Measurements from ENCODE around the gene DMRTA2. TPM values are rescaled to one million over a fixed set of nuclear protein-coding genes. Genes with fewer than 3 reads are reported as not detected.

The DMRTA2 gene
- total RNA-seq, 1 donor from 2014 or later = not detected

GRCh38 chr1:50419907-50420677 is 3.2 kb downstream of the DMRTA2 start:
- H3K4me3 ChIP-seq = peak overlapping the region; percentile 36
- no peaks in the 10 kb centered on the region for H3K9me3 ChIP-seq (ENCODE audit: low read depth)
- Mint-ChIP-seq H3K27ac (no peak overlapping the region), H3K36me3 (peaks cover 2% of the 10 kb centered on the region), H3K4me3 (peak overlapping the region; percentile 72), H3K4me1 (peaks cover 44% of the 10 kb centered on the region), H3K9me3 (no peaks in the 10 kb centered on the region), H3K27me3 (ENCODE audit: insufficient read depth, low read depth) (peaks cover 81% of the 10 kb centered on the region)
- no peaks in the 10 kb centered on the region for H3K79me2 ChIP-seq (ENCODE audit: low read depth)
- H3K27ac ChIP-seq = no peak overlapping the region
- peaks cover 30% of the 10 kb centered on the region for H3K4me1 ChIP-seq
- no peak overlapping the region for H2AFZ ChIP-seq (replicated peaks)
- H4K20me1 ChIP-seq (ENCODE audit: low read depth) = peaks cover 78% of the 10 kb centered on the region
- H3K36me3 ChIP-seq = no peaks in the 10 kb centered on the region
- peak; percentile 5 for DNase-seq (ENCODE audit: low spot score)
- H3K9ac ChIP-seq = no peak overlapping the region
- H3K27me3 ChIP-seq = peaks cover 100% of the 10 kb centered on the region
- no peak overlapping the region for H3K4me2 ChIP-seq
- TF ChIP-seq EZH2phosphoT487 (IDR thresholded peaks at IDR 0.05) (no peak), CTCF (IDR thresholded peaks at IDR 0.05) (no peak), EZH2 (IDR thresholded peaks at IDR 0.05) (peak; percentile 60)
- peaks cover 36% of the 10 kb centered on the region for H3F3A ChIP-seq (ENCODE audit: low read depth)

DNA sequence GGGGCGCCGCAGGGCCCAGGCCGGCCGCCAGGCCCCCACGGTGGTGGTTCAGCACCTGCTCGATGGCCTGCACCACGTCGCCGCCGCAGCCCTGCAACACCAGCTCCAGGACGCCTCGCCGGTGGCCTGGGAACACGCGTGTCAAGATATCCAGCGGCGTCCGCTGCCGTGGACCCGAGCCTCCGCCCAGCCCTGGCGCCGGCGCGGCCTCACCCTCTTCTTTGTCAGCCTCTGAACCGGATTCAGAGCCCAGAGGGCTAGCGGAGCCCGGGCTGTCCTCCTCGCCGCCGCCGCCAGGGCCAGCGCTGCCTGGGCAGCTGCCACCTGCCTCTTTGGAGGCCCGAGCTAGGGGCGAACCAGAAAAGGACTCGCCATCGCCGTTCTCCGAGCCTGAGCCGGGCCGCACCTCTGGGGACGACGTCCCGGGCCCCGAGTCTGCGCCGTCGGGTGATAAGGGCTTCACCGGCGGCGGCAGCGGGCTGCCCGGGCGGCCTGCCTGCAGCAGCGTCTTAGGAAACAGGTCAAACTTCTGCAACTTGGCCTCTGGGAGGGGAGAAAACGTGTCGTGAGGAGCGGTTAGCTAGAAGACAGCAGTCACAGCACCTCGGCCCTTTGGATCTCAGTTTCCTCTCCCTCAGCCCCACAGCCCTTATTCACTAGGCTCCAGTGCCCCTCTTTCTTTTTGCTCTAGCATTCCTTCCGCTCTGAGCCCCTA is 3.9 kb downstream of the DMRTA2 start:
- Mint-ChIP-seq H3K27ac (no peak overlapping the region), H3K4me3 (peak overlapping the region; percentile 72), H3K4me1 (peaks cover 39% of the 10 kb centered on the region), H3K27me3 (ENCODE audit: insufficient read depth, low read depth) (peaks cover 81% of the 10 kb centered on the region), H3K9me3 (peaks cover 4% of the 10 kb centered on the region), H3K36me3 (peaks cover 2% of the 10 kb centered on the region)
- H3K9ac ChIP-seq = no peak overlapping the region
- H3K4me3 ChIP-seq = peak overlapping the region; percentile 53
- no peaks in the 10 kb centered on the region for H3K36me3 ChIP-seq
- no peak overlapping the region for H3K27ac ChIP-seq
- no peak overlapping the region for H2AFZ ChIP-seq (replicated peaks)
- peaks cover 30% of the 10 kb centered on the region for H3K4me1 ChIP-seq
- H4K20me1 ChIP-seq (ENCODE audit: low read depth) = peaks cover 75% of the 10 kb centered on the region
- peak; percentile 80 for TF ChIP-seq EZH2phosphoT487 (IDR thresholded peaks at IDR 0.05)
- peak; percentile 51 for TF ChIP-seq CTCF (IDR thresholded peaks at IDR 0.05)
- peak; percentile 13 for TF ChIP-seq EZH2 (IDR thresholded peaks at IDR 0.05)
- H3F3A ChIP-seq (ENCODE audit: low read depth) = peaks cover 36% of the 10 kb centered on the region
- H3K4me2 ChIP-seq = peak overlapping the region; percentile 84
- peaks cover 100% of the 10 kb centered on the region for H3K27me3 ChIP-seq
- H3K79me2 ChIP-seq (ENCODE audit: low read depth) = no peaks in the 10 kb centered on the region
- peak; percentile 81 for DNase-seq (ENCODE audit: low spot score)
- no peaks in the 10 kb centered on the region for H3K9me3 ChIP-seq (ENCODE audit: low read depth)

GRCh38 chr1:50418600-50419109 is 4.6 kb downstream of the DMRTA2 start:
- Histone ChIP-seq H4K20me1 (ENCODE audit: low read depth) (peaks cover 69% of the 10 kb centered on the region), H3K79me2 (ENCODE audit: low read depth) (no peaks in the 10 kb centered on the region), H3K27ac (no peak overlapping the region), H3F3A (ENCODE audit: low read depth) (peaks cover 34% of the 10 kb centered on the region), H3K9me3 (ENCODE audit: low read depth) (no peaks in the 10 kb centered on the region), H3K36me3 (no peaks in the 10 kb centered on the region), H3K27me3 (peaks cover 100% of the 10 kb centered on the region), H3K4me2 (peak overlapping the region; percentile 84), H3K4me3 (peak overlapping the region; percentile 53), H2AFZ (replicated peaks) (peak overlapping the region; percentile 94), H3K4me1 (peaks cover 26% of the 10 kb centered on the region), H3K9ac (no peak overlapping the region)
- H3K27ac Mint-ChIP-seq = no peak overlapping the region
- peaks cover 5% of the 10 kb centered on the region for H3K36me3 Mint-ChIP-seq
- peaks cover 35% of the 10 kb centered on the region for H3K4me1 Mint-ChIP-seq
- H3K4me3 Mint-ChIP-seq = peak overlapping the region; percentile 80
- peaks cover 7% of the 10 kb centered on the region for H3K9me3 Mint-ChIP-seq
- TF ChIP-seq EZH2phosphoT487 (IDR thresholded peaks at IDR 0.05) (peak; percentile 88), EZH2 (IDR thresholded peaks at IDR 0.05) (peak; percentile 92), CTCF (IDR thresholded peaks at IDR 0.05) (no peak)
- DNase-seq (ENCODE audit: low spot score) = peak; percentile 77
- peaks cover 82% of the 10 kb centered on the region for H3K27me3 Mint-ChIP-seq (ENCODE audit: insufficient read depth, low read depth)

Measured in neural progenitor cell (in vitro differentiated cells).